ENCODE measurements around the gene SURF6.

The SURF6 gene

DNA sequence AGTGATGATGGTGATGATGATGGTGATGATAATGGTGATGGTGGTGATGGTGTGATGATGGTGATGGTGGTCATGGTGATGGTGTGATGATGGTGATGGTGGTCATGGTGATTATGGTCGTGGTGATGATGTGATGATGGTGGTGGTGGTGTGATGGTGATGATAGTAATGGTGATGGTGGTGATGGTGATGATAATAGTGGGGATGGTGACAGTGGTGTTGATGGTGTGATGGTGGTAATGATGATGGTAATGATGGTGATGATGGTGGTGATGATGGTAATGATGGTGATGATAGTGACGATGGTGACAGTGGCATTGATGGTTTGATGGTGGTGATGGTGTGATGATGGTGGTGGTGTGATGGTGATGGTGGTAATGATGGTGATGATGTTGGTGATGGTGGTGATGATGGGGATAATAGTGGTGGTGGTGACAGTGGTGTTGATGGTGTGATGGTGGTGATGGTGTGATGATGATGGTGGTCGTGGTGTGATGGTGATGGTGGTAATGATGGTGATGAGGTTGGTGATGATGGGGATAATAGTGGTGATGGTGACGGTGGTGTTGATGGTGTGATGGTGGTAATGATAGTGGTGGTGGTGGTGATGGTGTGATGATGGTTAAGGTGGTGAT, 46.6 kb upstream of the SURF6 start (continued):
- TF ChIP-seq, protein P1, sequence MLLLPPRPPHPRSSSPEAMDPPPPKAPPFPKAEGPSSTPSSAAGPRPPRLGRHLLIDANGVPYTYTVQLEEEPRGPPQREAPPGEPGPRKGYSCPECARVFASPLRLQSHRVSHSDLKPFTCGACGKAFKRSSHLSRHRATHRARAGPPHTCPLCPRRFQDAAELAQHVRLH (tag by site-specific recombination; IDR thresholded peaks at IDR 0.05): 0 out of 2 replicates have a peak, but pooled peaks have one; percentile 12
- TF ChIP-seq, protein P2, sequence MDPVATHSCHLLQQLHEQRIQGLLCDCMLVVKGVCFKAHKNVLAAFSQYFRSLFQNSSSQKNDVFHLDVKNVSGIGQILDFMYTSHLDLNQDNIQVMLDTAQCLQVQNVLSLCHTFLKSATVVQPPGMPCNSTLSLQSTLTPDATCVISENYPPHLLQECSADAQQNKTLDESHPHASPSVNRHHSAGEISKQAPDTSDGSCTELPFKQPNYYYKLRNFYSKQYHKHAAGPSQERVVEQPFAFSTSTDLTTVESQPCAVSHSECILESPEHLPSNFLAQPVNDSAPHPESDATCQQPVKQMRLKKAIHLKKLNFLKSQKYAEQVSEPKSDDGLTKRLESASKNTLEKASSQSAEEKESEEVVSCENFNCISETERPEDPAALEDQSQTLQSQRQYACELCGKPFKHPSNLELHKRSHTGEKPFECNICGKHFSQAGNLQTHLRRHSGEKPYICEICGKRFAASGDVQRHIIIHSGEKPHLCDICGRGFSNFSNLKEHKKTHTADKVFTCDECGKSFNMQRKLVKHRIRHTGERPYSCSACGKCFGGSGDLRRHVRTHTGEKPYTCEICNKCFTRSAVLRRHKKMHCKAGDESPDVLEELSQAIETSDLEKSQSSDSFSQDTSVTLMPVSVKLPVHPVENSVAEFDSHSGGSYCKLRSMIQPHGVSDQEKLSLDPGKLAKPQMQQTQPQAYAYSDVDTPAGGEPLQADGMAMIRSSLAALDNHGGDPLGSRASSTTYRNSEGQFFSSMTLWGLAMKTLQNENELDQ (tag by site-specific recombination; IDR thresholded peaks at IDR 0.05; ENCODE audit: low read depth): no peak; the same call in 1 of the 2 replicates
- TF ChIP-seq ZFP37 (tag by site-specific recombination; IDR thresholded peaks at IDR 0.05) (no peak), YY2 (tag by site-specific recombination; IDR thresholded peaks at IDR 0.05) (peak; percentile 63), ZNF561 (tag by site-specific recombination; IDR thresholded peaks at IDR 0.05; ENCODE audit: borderline replicate concordance) (no peak), ZNF37A (tag by site-specific recombination; IDR thresholded peaks at IDR 0.05) (no peak), TRIM28 (IDR thresholded peaks at IDR 0.05; ENCODE audit: borderline replicate concordance, low read length) (no peak)
- TF ChIP-seq, protein P3, sequence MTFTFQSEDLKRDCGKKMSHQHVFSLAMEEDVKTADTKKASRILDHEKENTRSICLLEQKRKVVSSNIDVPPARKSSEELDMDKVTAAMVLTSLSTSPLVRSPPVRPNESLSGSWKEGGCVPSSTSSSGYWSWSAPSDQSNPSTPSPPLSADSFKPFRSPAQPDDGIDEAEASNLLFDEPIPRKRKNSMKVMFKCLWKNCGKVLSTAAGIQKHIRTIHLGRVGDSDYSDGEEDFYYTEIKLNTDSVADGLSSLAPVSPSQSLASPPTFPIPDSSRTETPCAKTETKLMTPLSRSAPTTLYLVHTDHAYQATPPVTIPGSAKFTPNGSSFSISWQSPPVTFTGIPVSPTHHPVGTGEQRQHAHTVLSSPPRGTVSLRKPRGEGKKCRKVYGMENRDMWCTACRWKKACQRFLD (tag by site-specific recombination; IDR thresholded peaks at IDR 0.05): no peak

DNA sequence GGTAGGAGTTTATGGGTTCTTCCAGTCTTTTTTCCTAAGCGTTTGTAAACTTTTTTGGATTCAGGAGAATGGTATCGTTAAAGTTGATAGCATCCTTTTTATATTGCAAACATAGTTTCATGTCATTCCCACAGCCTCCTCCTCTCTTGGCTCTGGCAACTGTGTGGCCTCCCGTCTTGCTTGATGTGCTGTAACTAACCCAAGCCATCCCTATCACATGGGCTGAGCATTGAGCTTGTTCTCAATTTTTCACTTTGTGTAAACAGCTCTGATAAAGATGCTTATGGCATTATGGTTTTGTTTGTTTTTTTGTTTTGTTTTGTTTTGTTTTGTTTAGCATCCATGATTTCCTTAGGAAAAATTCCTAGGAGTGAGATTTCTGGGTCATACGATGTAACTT, 44.7 kb upstream of the SURF6 start:
- CTCF ChIA-PET: interaction anchor here (0.8 to 1.6 kb wide), 3 partner anchors 17 to 195 kb away, joined by 3 to 6 read pairs (median 5); no protein-coding TSS in a partner anchor
- Histone ChIP-seq H3K9me3 (ENCODE audit: control insufficient read depth, insufficient read depth, low read depth, low read length) (no peaks in the 10 kb centered on the region), H3K4me3 (ENCODE audit: low read depth, low read length) (no peak overlapping the region), H3K27ac (ENCODE audit: extremely low read depth, low read depth, low read length) (no peak overlapping the region), H3K4me1 (ENCODE audit: control insufficient read depth, insufficient read depth, low read length) (peaks cover 5% of the 10 kb centered on the region), H3K36me3 (ENCODE audit: control insufficient read depth in 2 of 2, insufficient read depth in 1 of 2, low read length in 2 of 2) (no peaks in the 10 kb centered on the region)
- POLR2A ChIA-PET: interaction anchor here (0.7 to 1.0 kb wide), 2 partner anchors 15 to 27 kb away, joined by 3 read pairs; no protein-coding TSS in a partner anchor
- TF ChIP-seq, protein P4, sequence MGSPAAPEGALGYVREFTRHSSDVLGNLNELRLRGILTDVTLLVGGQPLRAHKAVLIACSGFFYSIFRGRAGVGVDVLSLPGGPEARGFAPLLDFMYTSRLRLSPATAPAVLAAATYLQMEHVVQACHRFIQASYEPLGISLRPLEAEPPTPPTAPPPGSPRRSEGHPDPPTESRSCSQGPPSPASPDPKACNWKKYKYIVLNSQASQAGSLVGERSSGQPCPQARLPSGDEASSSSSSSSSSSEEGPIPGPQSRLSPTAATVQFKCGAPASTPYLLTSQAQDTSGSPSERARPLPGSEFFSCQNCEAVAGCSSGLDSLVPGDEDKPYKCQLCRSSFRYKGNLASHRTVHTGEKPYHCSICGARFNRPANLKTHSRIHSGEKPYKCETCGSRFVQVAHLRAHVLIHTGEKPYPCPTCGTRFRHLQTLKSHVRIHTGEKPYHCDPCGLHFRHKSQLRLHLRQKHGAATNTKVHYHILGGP (tag by site-specific recombination; IDR thresholded peaks at IDR 0.05): no peak
- TF ChIP-seq, protein P5, sequence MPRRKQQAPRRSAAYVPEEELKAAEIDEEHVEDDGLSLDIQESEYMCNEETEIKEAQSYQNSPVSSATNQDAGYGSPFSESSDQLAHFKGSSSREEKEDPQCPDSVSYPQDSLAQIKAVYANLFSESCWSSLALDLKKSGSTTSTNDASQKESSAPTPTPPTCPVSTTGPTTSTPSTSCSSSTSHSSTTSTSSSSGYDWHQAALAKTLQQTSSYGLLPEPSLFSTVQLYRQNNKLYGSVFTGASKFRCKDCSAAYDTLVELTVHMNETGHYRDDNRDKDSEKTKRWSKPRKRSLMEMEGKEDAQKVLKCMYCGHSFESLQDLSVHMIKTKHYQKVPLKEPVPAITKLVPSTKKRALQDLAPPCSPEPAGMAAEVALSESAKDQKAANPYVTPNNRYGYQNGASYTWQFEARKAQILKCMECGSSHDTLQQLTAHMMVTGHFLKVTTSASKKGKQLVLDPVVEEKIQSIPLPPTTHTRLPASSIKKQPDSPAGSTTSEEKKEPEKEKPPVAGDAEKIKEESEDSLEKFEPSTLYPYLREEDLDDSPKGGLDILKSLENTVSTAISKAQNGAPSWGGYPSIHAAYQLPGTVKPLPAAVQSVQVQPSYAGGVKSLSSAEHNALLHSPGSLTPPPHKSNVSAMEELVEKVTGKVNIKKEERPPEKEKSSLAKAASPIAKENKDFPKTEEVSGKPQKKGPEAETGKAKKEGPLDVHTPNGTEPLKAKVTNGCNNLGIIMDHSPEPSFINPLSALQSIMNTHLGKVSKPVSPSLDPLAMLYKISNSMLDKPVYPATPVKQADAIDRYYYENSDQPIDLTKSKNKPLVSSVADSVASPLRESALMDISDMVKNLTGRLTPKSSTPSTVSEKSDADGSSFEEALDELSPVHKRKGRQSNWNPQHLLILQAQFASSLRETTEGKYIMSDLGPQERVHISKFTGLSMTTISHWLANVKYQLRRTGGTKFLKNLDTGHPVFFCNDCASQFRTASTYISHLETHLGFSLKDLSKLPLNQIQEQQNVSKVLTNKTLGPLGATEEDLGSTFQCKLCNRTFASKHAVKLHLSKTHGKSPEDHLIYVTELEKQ (tag by site-specific recombination; IDR thresholded peaks at IDR 0.05; ENCODE audit: borderline replicate concordance): no peak
- TF ChIP-seq ZNF140 (tag by site-specific recombination; IDR thresholded peaks at IDR 0.05): no peak
- TF ChIP-seq, protein P6, sequence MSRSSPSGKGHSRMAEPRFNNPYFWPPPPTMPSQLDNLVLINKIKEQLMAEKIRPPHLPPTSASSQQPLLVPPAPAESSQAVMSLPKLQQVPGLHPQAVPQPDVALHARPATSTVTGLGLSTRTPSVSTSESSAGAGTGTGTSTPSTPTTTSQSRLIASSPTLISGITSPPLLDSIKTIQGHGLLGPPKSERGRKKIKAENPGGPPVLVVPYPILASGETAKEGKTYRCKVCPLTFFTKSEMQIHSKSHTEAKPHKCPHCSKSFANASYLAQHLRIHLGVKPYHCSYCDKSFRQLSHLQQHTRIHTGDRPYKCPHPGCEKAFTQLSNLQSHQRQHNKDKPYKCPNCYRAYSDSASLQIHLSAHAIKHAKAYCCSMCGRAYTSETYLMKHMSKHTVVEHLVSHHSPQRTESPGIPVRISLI (tag by site-specific recombination; IDR thresholded peaks at IDR 0.05): 0 out of 2 replicates have a peak, but pooled peaks have one; percentile 23
- TF ChIP-seq, protein P7, sequence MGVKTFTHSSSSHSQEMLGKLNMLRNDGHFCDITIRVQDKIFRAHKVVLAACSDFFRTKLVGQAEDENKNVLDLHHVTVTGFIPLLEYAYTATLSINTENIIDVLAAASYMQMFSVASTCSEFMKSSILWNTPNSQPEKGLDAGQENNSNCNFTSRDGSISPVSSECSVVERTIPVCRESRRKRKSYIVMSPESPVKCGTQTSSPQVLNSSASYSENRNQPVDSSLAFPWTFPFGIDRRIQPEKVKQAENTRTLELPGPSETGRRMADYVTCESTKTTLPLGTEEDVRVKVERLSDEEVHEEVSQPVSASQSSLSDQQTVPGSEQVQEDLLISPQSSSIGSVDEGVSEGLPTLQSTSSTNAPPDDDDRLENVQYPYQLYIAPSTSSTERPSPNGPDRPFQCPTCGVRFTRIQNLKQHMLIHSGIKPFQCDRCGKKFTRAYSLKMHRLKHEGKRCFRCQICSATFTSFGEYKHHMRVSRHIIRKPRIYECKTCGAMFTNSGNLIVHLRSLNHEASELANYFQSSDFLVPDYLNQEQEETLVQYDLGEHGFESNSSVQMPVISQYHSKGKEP (tag by site-specific recombination; IDR thresholded peaks at IDR 0.05): no peak
- TF ChIP-seq, protein P8, sequence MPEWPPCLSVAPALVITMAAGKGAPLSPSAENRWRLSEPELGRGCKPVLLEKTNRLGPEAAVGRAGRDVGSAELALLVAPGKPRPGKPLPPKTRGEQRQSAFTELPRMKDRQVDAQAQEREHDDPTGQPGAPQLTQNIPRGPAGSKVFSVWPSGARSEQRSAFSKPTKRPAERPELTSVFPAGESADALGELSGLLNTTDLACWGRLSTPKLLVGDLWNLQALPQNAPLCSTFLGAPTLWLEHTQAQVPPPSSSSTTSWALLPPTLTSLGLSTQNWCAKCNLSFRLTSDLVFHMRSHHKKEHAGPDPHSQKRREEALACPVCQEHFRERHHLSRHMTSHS (tag by site-specific recombination; IDR thresholded peaks at IDR 0.05): no peak
- TF ChIP-seq KLF16 (tag by site-specific recombination; IDR thresholded peaks at IDR 0.05): no peak
